ENCODE results near the gene LGALSL.
A peak's percentile ranks its signal among the peaks of the same experiment; 100 is the strongest.

Gene LGALSL

DNA sequence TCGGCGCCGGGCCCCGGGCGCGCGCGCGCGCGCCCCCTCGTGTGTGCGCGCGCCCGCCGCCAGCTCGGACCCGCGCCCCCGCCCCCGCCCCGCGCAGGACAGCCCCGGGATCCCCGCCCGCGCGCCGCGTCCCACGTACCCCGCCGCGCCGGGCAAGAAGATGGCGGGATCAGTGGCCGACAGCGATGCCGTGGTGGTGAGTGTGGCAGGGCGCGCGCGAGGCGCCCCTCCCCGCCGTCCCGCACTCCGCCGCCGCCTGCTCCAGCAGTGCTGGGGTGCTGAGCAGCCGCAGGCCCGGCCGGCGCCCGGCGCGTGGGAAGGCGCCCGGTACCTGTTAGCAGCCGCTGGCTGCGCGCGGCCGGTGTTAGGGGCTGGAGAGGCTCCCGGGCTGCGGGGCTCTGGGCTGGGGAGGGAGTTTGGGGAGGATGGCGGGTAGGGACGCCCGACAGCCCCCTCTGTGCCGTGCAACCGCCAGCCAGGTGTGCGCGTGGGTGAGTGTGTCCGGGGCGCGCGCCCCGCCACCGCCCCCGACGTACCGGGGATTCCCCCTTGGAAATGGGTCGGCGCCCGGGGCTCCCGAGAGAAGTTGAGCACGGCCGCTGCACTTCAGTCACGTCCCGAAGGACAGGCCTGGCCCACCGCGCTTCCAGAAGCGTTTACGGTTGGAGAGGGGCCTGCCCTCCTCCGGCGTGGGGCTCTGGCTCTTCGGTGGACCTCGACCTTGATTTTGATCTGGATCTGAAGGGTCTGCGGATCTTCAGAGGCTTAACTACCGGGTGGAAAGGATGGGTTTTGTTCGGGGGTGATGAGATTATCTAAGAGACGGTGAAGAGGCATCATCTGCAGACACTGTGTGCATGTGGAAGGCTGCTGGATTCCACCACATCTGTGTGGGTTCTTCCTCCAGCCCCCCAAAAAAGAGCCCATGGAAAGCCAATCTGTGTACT is 697 bp downstream of the LGALSL start:
- DNase-seq (ENCODE audit: low read depth): peak; percentile 31
- H3K4me3 ChIP-seq (ENCODE audit: low read depth, low read length): peak overlapping the region; percentile 59
- TF ChIP-seq, protein P1, sequence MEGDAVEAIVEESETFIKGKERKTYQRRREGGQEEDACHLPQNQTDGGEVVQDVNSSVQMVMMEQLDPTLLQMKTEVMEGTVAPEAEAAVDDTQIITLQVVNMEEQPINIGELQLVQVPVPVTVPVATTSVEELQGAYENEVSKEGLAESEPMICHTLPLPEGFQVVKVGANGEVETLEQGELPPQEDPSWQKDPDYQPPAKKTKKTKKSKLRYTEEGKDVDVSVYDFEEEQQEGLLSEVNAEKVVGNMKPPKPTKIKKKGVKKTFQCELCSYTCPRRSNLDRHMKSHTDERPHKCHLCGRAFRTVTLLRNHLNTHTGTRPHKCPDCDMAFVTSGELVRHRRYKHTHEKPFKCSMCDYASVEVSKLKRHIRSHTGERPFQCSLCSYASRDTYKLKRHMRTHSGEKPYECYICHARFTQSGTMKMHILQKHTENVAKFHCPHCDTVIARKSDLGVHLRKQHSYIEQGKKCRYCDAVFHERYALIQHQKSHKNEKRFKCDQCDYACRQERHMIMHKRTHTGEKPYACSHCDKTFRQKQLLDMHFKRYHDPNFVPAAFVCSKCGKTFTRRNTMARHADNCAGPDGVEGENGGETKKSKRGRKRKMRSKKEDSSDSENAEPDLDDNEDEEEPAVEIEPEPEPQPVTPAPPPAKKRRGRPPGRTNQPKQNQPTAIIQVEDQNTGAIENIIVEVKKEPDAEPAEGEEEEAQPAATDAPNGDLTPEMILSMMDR (conservative IDR thresholded peaks at IDR 0.05; ENCODE audit: low read depth, low read length): no peak

DNA sequence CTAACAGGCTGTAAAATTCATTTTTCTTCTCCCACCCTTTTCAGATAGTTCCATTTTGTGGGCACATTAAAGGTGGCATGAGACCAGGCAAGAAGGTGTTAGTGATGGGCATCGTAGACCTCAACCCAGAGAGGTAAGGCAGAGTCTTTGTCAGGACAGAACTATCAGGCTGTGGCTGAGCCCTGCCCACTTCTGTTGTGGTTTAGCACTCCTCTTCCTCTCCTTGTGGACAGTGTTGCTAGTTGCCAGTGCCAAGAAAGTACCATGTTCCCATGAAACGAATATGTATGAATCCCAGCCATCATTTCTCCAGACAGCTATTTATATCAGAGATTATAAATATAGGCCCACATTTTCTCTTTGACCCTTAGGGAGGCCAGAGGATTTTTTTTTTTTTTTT is 1.6 kb downstream of the LGALSL start:
- no peak for DNase-seq (ENCODE audit: low read depth)
- TF ChIP-seq, protein P1 (conservative IDR thresholded peaks at IDR 0.05; ENCODE audit: low read depth, low read length): no peak
- no peak overlapping the region for H3K4me3 ChIP-seq (ENCODE audit: low read depth, low read length)

DNA sequence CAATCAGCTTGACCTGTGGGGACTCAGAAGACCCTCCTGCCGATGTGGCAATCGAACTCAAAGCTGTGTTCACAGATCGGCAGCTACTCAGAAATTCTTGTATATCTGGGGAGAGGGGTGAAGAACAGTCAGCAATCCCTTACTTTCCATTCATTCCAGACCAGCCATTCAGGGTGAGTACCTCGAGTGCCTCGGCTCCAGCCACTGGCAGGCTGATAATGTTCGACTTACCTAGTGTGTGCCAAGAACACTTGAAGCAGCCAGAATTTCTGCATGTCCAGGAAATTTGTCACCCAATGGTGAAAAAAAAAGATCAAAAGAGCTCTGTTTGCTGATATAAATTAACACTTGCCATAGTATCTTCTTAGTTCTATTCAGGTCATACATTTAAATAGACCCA is 2.3 kb downstream of the LGALSL start:
- TF ChIP-seq, protein P1 (conservative IDR thresholded peaks at IDR 0.05; ENCODE audit: low read depth, low read length): no peak
- no peak overlapping the region for H3K4me3 ChIP-seq (ENCODE audit: low read depth, low read length)
- DNase-seq (ENCODE audit: low read depth): no peak

DNA sequence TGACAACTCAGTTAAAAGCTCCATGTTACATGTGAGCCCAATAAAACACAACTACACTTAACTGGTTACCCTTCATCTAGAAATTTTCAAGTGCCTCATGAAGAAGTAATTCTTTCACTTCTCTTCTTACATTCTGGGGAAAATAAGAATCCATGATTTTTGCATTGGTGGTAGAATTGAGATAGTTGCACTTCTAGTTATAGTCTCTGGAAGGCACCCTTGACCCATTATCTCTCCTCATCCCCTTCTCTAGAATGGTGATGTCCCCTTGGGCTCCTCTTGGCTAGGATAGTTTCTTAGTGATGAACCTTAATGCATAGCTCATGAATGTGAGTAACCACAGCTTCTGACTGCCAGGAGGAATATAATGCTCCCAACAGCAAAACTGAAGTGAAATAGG is 3.6 kb downstream of the LGALSL start:
- TF ChIP-seq, protein P1 (conservative IDR thresholded peaks at IDR 0.05; ENCODE audit: low read depth, low read length): no peak
- no peak for DNase-seq (ENCODE audit: low read depth)
- no peak overlapping the region for H3K4me3 ChIP-seq (ENCODE audit: low read depth, low read length)

DNA sequence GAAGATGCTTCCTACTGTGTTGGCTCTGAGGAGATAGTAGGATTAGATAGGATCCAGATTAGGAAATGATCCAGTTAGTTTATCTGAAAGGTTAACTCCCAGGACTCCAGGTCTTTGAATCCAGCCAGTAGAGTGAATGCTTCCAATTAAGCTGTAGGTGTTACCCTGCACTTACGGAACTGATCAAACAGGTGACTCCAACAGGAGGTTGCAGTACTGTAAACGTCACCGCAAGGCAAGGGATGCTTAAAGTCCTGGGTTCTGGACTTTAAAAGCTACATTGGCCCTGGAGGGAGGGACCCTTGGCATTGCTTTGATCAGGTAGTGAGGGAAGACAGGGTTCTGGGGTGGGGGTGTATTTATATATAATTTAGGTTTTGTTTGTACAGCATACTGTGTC is 5.6 kb downstream of the LGALSL start:
- no peak for DNase-seq (ENCODE audit: low read depth)
- no peak overlapping the region for H3K4me3 ChIP-seq (ENCODE audit: low read depth, low read length)
- TF ChIP-seq, protein P1 (conservative IDR thresholded peaks at IDR 0.05; ENCODE audit: low read depth, low read length): no peak

DNA sequence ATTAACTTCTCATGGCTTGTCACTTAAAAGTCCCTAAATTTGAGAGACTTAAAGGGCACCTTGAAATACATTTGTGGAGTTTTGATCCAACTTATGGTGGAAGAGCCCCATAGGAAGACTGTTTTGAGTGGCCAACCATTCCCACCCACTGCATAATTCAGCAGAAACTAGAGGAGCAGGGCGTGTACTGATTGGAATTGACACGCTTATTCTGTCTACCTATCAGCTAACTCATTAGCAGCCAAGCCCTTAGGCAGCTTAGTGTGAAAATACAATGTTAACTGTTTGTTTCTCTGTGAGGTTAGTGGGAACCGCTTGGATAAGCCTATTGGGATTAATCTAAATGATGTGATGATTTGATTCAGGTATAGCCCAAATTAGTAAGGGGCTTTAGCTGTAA is 6.4 kb downstream of the LGALSL start:
- DNase-seq (ENCODE audit: low read depth): no peak
- TF ChIP-seq, protein P1 (conservative IDR thresholded peaks at IDR 0.05; ENCODE audit: low read depth, low read length): no peak
- H3K4me3 ChIP-seq (ENCODE audit: low read depth, low read length): no peak overlapping the region

All from choroid plexus epithelial cell (primary cell).